K562 (cell line): Measurements from ENCODE around the gene BPHL. TPM values are rescaled to one million over a fixed set of nuclear protein-coding genes. Genes with fewer than 3 reads are reported as not detected.

Experiments used
- CEBPG ChIP-seq, 3 experiments: fragments of 200-800 bp in 1 of 3; sonication (Bioruptor generic) in 1 of 3; sonication (generic) in 1 of 3; formaldehyde crosslinking in 1 of 3; IDR thresholded peaks in 2 of 3; conservative IDR thresholded peaks in 1 of 3; 2 replicates each; pipeline versions ENCODE4 v1.6.1 to v1.8.0; 2016 to 2022; ENCODE audit warnings: missing compliant biosample characterization in 2 of 3, missing genetic modification characterization in 2 of 3, mild to moderate bottlenecking in 1 of 3, missing genetic modification reagents in 1 of 3
- GATA2 ChIP-seq: sonication (generic); formaldehyde crosslinking; IDR thresholded peaks from 2 replicates; pipeline ENCODE4 v1.4.0; 2020; ENCODE audit warnings: mild to moderate bottlenecking, missing genetic modification reagents
- KAT7 ChIP-seq: sonication (generic); formaldehyde crosslinking; IDR thresholded peaks from 2 replicates; pipeline ENCODE4 v1.8.0; 2022; ENCODE audit warnings: missing genetic modification reagents, mild to moderate bottlenecking, borderline replicate concordance
- NR2C2 ChIP-seq, 2 experiments: fragments of 200-800 bp in 1 of 2; sonication (Bioruptor generic) in 1 of 2; sonication (generic) in 1 of 2; formaldehyde crosslinking in 1 of 2; IDR thresholded peaks; 2 replicates each; pipeline versions ENCODE4 v1.6.1 to v1.8.0; 2016 to 2022; ENCODE audit warnings: mild to moderate bottlenecking in 1 of 2, missing compliant biosample characterization in 1 of 2, missing genetic modification characterization in 1 of 2, missing genetic modification reagents in 1 of 2
- PATZ1 ChIP-seq: fragments of 250-450 bp; sonication (Bioruptor Pico); IDR thresholded peaks from 2 replicates; pipeline ENCODE4 v1.5.0; 2020; ENCODE audit warnings: mild to moderate bottlenecking, borderline replicate concordance
- SLC30A9 ChIP-seq: fragments of 250-450 bp; sonication (Bioruptor Pico); IDR thresholded peaks from 2 replicates; pipeline ENCODE4 v1.8.0; 2022; ENCODE audit warnings: mild to moderate bottlenecking, moderate library complexity
- SRF ChIP-seq, 2 experiments: fragments of 250-450, 450-650 bp in 1 of 2; sonication (Bioruptor Pico) in 1 of 2; sonication (generic) in 1 of 2; formaldehyde crosslinking; IDR thresholded peaks; 2 replicates each; pipeline versions ENCODE4 v1.5.0 to v1.5.1; 2020 to 2022; ENCODE audit warnings: mild to moderate bottlenecking in 1 of 2, missing genetic modification reagents in 1 of 2
- ZNF274 ChIP-seq: IDR thresholded peaks from 2 replicates; pipeline ENCODE4 v1.6.1; 2011; ENCODE audit warnings: low read depth, mild to moderate bottlenecking, low read length, moderate library complexity, borderline replicate concordance
- ZNF609 ChIP-seq: sonication (generic); formaldehyde crosslinking; IDR thresholded peaks from 2 replicates; pipeline ENCODE4 v1.8.1; 2023; ENCODE audit warnings: missing genetic modification reagents, mild to moderate bottlenecking, borderline replicate concordance
- polyA plus RNA-seq, 8 experiments: library from polyadenylated mRNA; depleted of rRNA in 4 of 8; stranded (reverse) in 5 of 8; unstranded in 3 of 8; fragments of >200 nt; fragmentation: Nextera tagmentation in 2 of 8; fragmentation: Illumina TruSeq in 1 of 8; extraction: Ambion mirVana in 2 of 8; extraction: Trizol in 1 of 8; gene quantifications; 2 replicates each; pipeline versions ENCODE4 v1.2.1 to v1.2.3, GENCODE V29; 2011 to 2014; ENCODE audit warnings: inconsistent platforms in 1 of 8, missing spikeins in 1 of 8
- total RNA-seq, 7 experiments: library from RNA; depleted of rRNA in 6 of 7; stranded (reverse); fragments of >200 nt in 6 of 7; fragmentation: Illumina TruSeq in 2 of 7; extraction: Trizol in 2 of 7; gene quantifications; 2 replicates each; pipeline versions ENCODE4 v1.2.1 to v1.2.3, GENCODE V29; 2011 to 2021; ENCODE audit warnings: low replicate concordance in 1 of 7

BPHL gene
- total and polyA plus RNA-seq, 9 of the 15 experiments (the other 6 are each of a cell fraction or from before 2014, with no cell fraction given): 3.5 to 17.4 (median 8.2) TPM

- 0 out of 2 replicates have a peak, but pooled peaks have one; percentile 24 for TF ChIP-seq PATZ1 (CRISPR knock-in tag)
- no peak for TF ChIP-seq SRF (CRISPR knock-in tag; IDR thresholded peaks at IDR 0.05)
- TF ChIP-seq NR2C2 (CRISPR knock-in tag; IDR thresholded peaks at IDR 0.05): no peak
- peak; percentile 45 for TF ChIP-seq NR2C2 (tag; IDR thresholded peaks at IDR 0.05)
- no peak for TF ChIP-seq ZNF609 (CRISPR knock-in tag)
- no peak for TF ChIP-seq KAT7 (CRISPR knock-in tag)
- no peak for TF ChIP-seq ZNF274
- TF ChIP-seq SLC30A9 (CRISPR knock-in tag): no peak
- no peak for TF ChIP-seq CEBPG (CRISPR knock-in tag; IDR thresholded peaks at IDR 0.05)
- TF ChIP-seq CEBPG (tag; conservative IDR thresholded peaks at IDR 0.05 in 1 of 2, IDR thresholded peaks at IDR 0.05 in 1 of 2): peak in 1 of 2 experiments; percentile 50; a peak in 2 of 4 replicates
- TF ChIP-seq GATA2 (CRISPR knock-in tag): peak; percentile 34; the same call in 1 of the 2 replicates
Observed at GRCh38 chr6:3165631-3166534, 47.4 kb downstream of the BPHL start (continued).
